HG02840 (cell line): ENCODE data around the gene TKTL1.
"Not testable (repeated sequence)": the region's sequence is repeated elsewhere in the genome, so short reads cannot be mapped to it uniquely, and the experiment has no call there.

Experiments used
- ATAC-seq: cut with Tn5 transposase; IDR thresholded peaks from one replicate; pipeline ENCODE4 v1.9.1; 2021; ENCODE audit warnings: mild to moderate bottlenecking, moderate library complexity, moderate number of reproducible peaks; ENCODE audit not compliant: unreplicated experiment, low FRiP score

Gene TKTL1

GRCh38 chrX:154295664-154296310 lies at the start of gene TKTL1:
Gene TKTL1, plus strand, starts transcription at chrX:154295795. Its CDS starts 65 bp downstream, at chrX:154295860.
- no peak for ATAC-seq

- not testable (repeated sequence) for ATAC-seq
Observed at GRCh38 chrX:154247377-154248045, 48.1 kb upstream of the TKTL1 start.

GRCh38 chrX:154248076-154248475 lies 47.5 kb upstream of the TKTL1 start:
- ATAC-seq = not testable (repeated sequence)

- ATAC-seq = not testable (repeated sequence)
Observed at GRCh38 chrX:154257282-154257681, 38.3 kb upstream of the TKTL1 start, which contains the start of gene OPN1MW3. Gene OPN1MW3, plus strand, starts transcription at chrX:154257582. Its CDS starts 38 bp downstream, at chrX:154257620.

- not testable (repeated sequence) for ATAC-seq
Observed at GRCh38 chrX:154258711-154259110, 36.9 kb upstream of the TKTL1 start.

GRCh38 chrX:154263072-154263471 lies 32.5 kb upstream of the TKTL1 start:
- not testable (repeated sequence) for ATAC-seq

GRCh38 chrX:154269245-154269644 lies 26.4 kb upstream of the TKTL1 start:
- ATAC-seq = not testable (repeated sequence)

- not testable (repeated sequence) for ATAC-seq
Observed at GRCh38 chrX:154284489-154285338, 10.9 kb upstream of the TKTL1 start.

GRCh38 chrX:154286406-154286805 lies 9.2 kb upstream of the TKTL1 start:
- not testable (repeated sequence) for ATAC-seq

GRCh38 chrX:154294791-154295574 lies 612 bp upstream of the TKTL1 start, which contains the start of gene TEX28:
Gene TEX28, minus strand, starts transcription at chrX:154295124. Its CDS starts 3,007 bp downstream, at chrX:154292117.
- ATAC-seq = no peak

GRCh38 chrX:154296731-154297130 lies 1.1 kb downstream of the TKTL1 start:
- no peak for ATAC-seq

GRCh38 chrX:154298312-154298711 lies 2.7 kb downstream of the TKTL1 start:
- no peak for ATAC-seq

- no peak for ATAC-seq
Observed at GRCh38 chrX:154300816-154301215, 5.2 kb downstream of the TKTL1 start.

GRCh38 chrX:154302998-154303397 lies 7.4 kb downstream of the TKTL1 start:
- ATAC-seq = not testable (repeated sequence)

GRCh38 chrX:154303476-154303875 lies 7.9 kb downstream of the TKTL1 start:
- no peak for ATAC-seq

GRCh38 chrX:154304846-154305245 lies 9.3 kb downstream of the TKTL1 start:
- no peak for ATAC-seq

- ATAC-seq = no peak
Observed at GRCh38 chrX:154305541-154306205, 10.1 kb downstream of the TKTL1 start.

- ATAC-seq = no peak
Observed at GRCh38 chrX:154307202-154307601, 11.6 kb downstream of the TKTL1 start.

GRCh38 chrX:154308108-154308946 lies 12.7 kb downstream of the TKTL1 start:
- no peak for ATAC-seq
